Measurements from ENCODE around the gene IL4I1. TPM values are rescaled to one million over a fixed set of nuclear protein-coding genes. Genes with fewer than 3 reads are reported as not detected.

Gene IL4I1
- polyA plus RNA-seq, 1 donor (not counting 4 experiments of a cell fraction or from before 2014, with no cell fraction given): 0.13 TPM

GRCh38 chr19:49856574-49857021 is 40.1 kb downstream of the IL4I1 start:
- no peak overlapping the region for H3K4me2 ChIP-seq (ENCODE audit: control insufficient read depth, extremely low read depth, insufficient read depth, low read depth, low read length)
- H3K9ac ChIP-seq (ENCODE audit: control insufficient read depth, extremely low read depth, insufficient read depth, low read length): no peak overlapping the region
- H3K79me2 ChIP-seq (ENCODE audit: control insufficient read depth, insufficient read depth, low read length): peaks cover 22% of the 10 kb centered on the region
- H3K36me3 ChIP-seq (ENCODE audit: control insufficient read depth in 2 of 2, extremely low read depth in 1 of 2, insufficient read depth in 2 of 2, low read length in 2 of 2): peaks cover 22 to 33% of the 10 kb centered on the region in 2 experiments
- no peaks in the 10 kb centered on the region for H3K9me1 ChIP-seq (ENCODE audit: control insufficient read depth, extremely low read depth, insufficient read depth, low read length)
- H3K4me3 ChIP-seq (ENCODE audit: control insufficient read depth in 2 of 3, extremely low read depth in 1 of 3, insufficient read depth in 2 of 3, low read depth in 1 of 3, low read length in 3 of 3): no peak overlapping the region
- peaks cover 7% of the 10 kb centered on the region for H4K20me1 ChIP-seq (ENCODE audit: control insufficient read depth, extremely low read depth, insufficient read depth, low read length)
- dilution Hi-C loops (cut with MboI; ENCODE audit: extremely low pct_ligation_motif_present, low sequenced_read_pairs): no loop called here
- H3K27ac ChIP-seq (ENCODE audit: control insufficient read depth, insufficient read depth, low read length): no peak overlapping the region
- H2AFZ ChIP-seq (ENCODE audit: control insufficient read depth, low read length): no peak overlapping the region
- FAIRE-seq: no peak
- no peaks in the 10 kb centered on the region for H3K9me3 ChIP-seq (ENCODE audit: control insufficient read depth, low read depth, low read length)
- H3K4me1 ChIP-seq (ENCODE audit: control insufficient read depth, extremely low read depth, insufficient read depth, low read length): peaks cover 16% of the 10 kb centered on the region
- DNase-seq (ENCODE audit: low read depth, low spot score): no peak
- H3K27me3 ChIP-seq (ENCODE audit: control insufficient read depth, extremely low read depth, insufficient read depth, low read length): no peaks in the 10 kb centered on the region
- TF ChIP-seq EZH2 (IDR thresholded peaks at IDR 0.05; ENCODE audit: low read length) (no peak), CTCF (optimal IDR thresholded peaks at IDR 0.05 in 1 of 3, IDR thresholded peaks at IDR 0.05 in 1 of 3, conservative IDR thresholded peaks at IDR 0.05 in 1 of 3; ENCODE audit: extremely low read depth in 1 of 3, insufficient read depth in 2 of 3, low read length in 3 of 3) (peak in 1 of 3 experiments; percentile 2)

GRCh38 chr19:49855676-49856573 is 40.8 kb downstream of the IL4I1 start:
- Histone ChIP-seq H4K20me1 (ENCODE audit: control insufficient read depth, extremely low read depth, insufficient read depth, low read length) (peaks cover 7% of the 10 kb centered on the region), H3K79me2 (ENCODE audit: control insufficient read depth, insufficient read depth, low read length) (peaks cover 22% of the 10 kb centered on the region), H3K4me3 (ENCODE audit: control insufficient read depth in 2 of 3, extremely low read depth in 1 of 3, insufficient read depth in 2 of 3, low read depth in 1 of 3, low read length in 3 of 3) (no peak overlapping the region), H3K9me1 (ENCODE audit: control insufficient read depth, extremely low read depth, insufficient read depth, low read length) (no peaks in the 10 kb centered on the region), H3K4me2 (ENCODE audit: control insufficient read depth, extremely low read depth, insufficient read depth, low read depth, low read length) (no peak overlapping the region), H3K9ac (ENCODE audit: control insufficient read depth, extremely low read depth, insufficient read depth, low read length) (no peak overlapping the region), H3K9me3 (ENCODE audit: control insufficient read depth, low read depth, low read length) (no peaks in the 10 kb centered on the region), H3K4me1 (ENCODE audit: control insufficient read depth, extremely low read depth, insufficient read depth, low read length) (peaks cover 13% of the 10 kb centered on the region), H3K36me3 (ENCODE audit: control insufficient read depth in 2 of 2, extremely low read depth in 1 of 2, insufficient read depth in 2 of 2, low read length in 2 of 2) (peaks cover 20 to 28% of the 10 kb centered on the region in 2 experiments), H2AFZ (ENCODE audit: control insufficient read depth, low read length) (no peak overlapping the region), H3K27ac (ENCODE audit: control insufficient read depth, insufficient read depth, low read length) (no peak overlapping the region), H3K27me3 (ENCODE audit: control insufficient read depth, extremely low read depth, insufficient read depth, low read length) (no peaks in the 10 kb centered on the region)
- DNase-seq (ENCODE audit: low read depth, low spot score): no peak
- TF ChIP-seq EZH2 (IDR thresholded peaks at IDR 0.05; ENCODE audit: low read length) (no peak), CTCF (optimal IDR thresholded peaks at IDR 0.05 in 1 of 3, IDR thresholded peaks at IDR 0.05 in 1 of 3, conservative IDR thresholded peaks at IDR 0.05 in 1 of 3; ENCODE audit: extremely low read depth in 1 of 3, insufficient read depth in 2 of 3, low read length in 3 of 3) (no peak)
- FAIRE-seq: no peak
- dilution Hi-C loops (cut with MboI; ENCODE audit: extremely low pct_ligation_motif_present, low sequenced_read_pairs): no loop called here

Data from keratinocyte (primary cell).